AG04449 (cell line): Measurements from ENCODE around the gene GNRHR.
"Not testable (repeated sequence)": the region's sequence is repeated elsewhere in the genome, so short reads cannot be mapped to it uniquely, and the experiment has no call there.

ENCODE experiments used
- CTCF ChIA-PET: fragments of 350-600 bp; formaldehyde crosslinking; extraction: SDS; loops from one replicate; lab custom pipeline; 2021; ENCODE audit warnings: antibody characterized with exemption; lab: Yijun Ruan, JAX
- POLR2A ChIA-PET: fragments of 400-600, 350-600 bp; formaldehyde crosslinking; extraction: SDS; loops from one replicate; lab custom pipeline; 2020; ENCODE audit warnings: antibody characterized with exemption, inconsistent platforms; lab: Yijun Ruan, JAX
- DNase-seq: peaks from one replicate; pipeline ENCODE4 v3.0.0-alpha.2; 2010; ENCODE audit warnings: low read depth, low spot score
- H3K4me3 ChIP-seq: 2 replicates; pipeline ENCODE4 v1.5.1; 2011; ENCODE audit warnings: low read depth, mild to moderate bottlenecking, control low read depth, low read length
- CTCF ChIP-seq: IDR thresholded peaks from one replicate; pipeline ENCODE4 v1.5.1; 2011; ENCODE audit warnings: mild to moderate bottlenecking, moderate library complexity, low read length, control low read depth, inconsistent platforms; ENCODE audit not compliant: insufficient read depth; ENCODE audit errors: missing control alignments

The GNRHR gene

GRCh38 chr4:67744561-67745283 lies 9.5 kb downstream of the GNRHR start:
- TF ChIP-seq CTCF = no peak
- DNase-seq = no peak
- no peak overlapping the region for H3K4me3 ChIP-seq
- CTCF ChIA-PET = interaction anchor here (0.7 to 6.0 kb wide), 7 partner anchors 9 to 44 kb away, joined by 3 to 59 read pairs (median 17); partner anchors contain the start of genes GNRHR and UBA6
- POLR2A ChIA-PET = no interaction called here

- POLR2A ChIA-PET = no interaction called here
- no peak overlapping the region for H3K4me3 ChIP-seq
- TF ChIP-seq CTCF = no peak
- DNase-seq = no peak
- CTCF ChIA-PET = no interaction called here
These were observed 11.0 kb downstream of the GNRHR start for GRCh38 chr4:67743194-67743593.

GRCh38 chr4:67736262-67736661 lies 17.9 kb downstream of the GNRHR start:
- no peak for TF ChIP-seq CTCF
- H3K4me3 ChIP-seq = no peak overlapping the region
- CTCF ChIA-PET = interaction anchor here (2.0 kb wide), 1 partner anchor 9 kb away, joined by 15 read pairs; no protein-coding TSS in a partner anchor
- no peak for DNase-seq
- POLR2A ChIA-PET = no interaction called here

- CTCF ChIA-PET = interaction anchor here (1.1 to 2.0 kb wide), 2 partner anchors 10 kb away, joined by 3 to 15 read pairs; no protein-coding TSS in a partner anchor
- no peak for TF ChIP-seq CTCF
- H3K4me3 ChIP-seq = no peak overlapping the region
- DNase-seq = no peak
- POLR2A ChIA-PET = no interaction called here
These were observed 18.9 kb downstream of the GNRHR start for GRCh38 chr4:67735325-67735724.

- H3K4me3 ChIP-seq, POLR2A ChIA-PET, DNase-seq, CTCF ChIA-PET: not testable (repeated sequence)
These were observed 23.7 kb downstream of the GNRHR start for GRCh38 chr4:67730511-67730910.

GRCh38 chr4:67727124-67727850 lies 26.9 kb downstream of the GNRHR start:
- DNase-seq = no peak
- POLR2A ChIA-PET = interaction anchor here (1.0 kb wide), 1 partner anchor 13 kb away, joined by 4 read pairs; no protein-coding TSS in a partner anchor
- TF ChIP-seq CTCF = no peak
- CTCF ChIA-PET = interaction anchor here (1.5 to 5.5 kb wide), 3 partner anchors 10 to 19 kb away, joined by 6 to 24 read pairs (median 8); no protein-coding TSS in a partner anchor
- no peak overlapping the region for H3K4me3 ChIP-seq
